ENCODE results near the gene GPR21. TPM values are rescaled to one million over a fixed set of nuclear protein-coding genes. Genes with fewer than 3 reads are reported as not detected.

The GPR21 gene
- total RNA-seq, 1 experiment from 2014 or later = 0.63 TPM

GRCh38 chr9:123059472-123060220 is 26.2 kb downstream of the GPR21 start:
- ChIA-PET POLR2A (no interaction called here), CTCF (no interaction called here)
- no peak for DNase-seq (ENCODE audit: low spot score)
- peaks cover 23% of the 10 kb centered on the region for H3K4me1 Mint-ChIP-seq
- H3K36me3 Mint-ChIP-seq = peaks cover 23% of the 10 kb centered on the region
- H3K4me3 Mint-ChIP-seq = no peak overlapping the region
- TF ChIP-seq TP53 (CRISPR knock-in tag; IDR thresholded peaks at IDR 0.05) (no peak), MXD4 (CRISPR knock-in tag; IDR thresholded peaks at IDR 0.05; ENCODE audit: borderline replicate concordance) (no peak), IRF2 (CRISPR knock-in tag; IDR thresholded peaks at IDR 0.05; ENCODE audit: borderline replicate concordance, low read depth) (no peak), ZSCAN18 (CRISPR knock-in tag; IDR thresholded peaks at IDR 0.05) (no peak), ZBTB21 (CRISPR knock-in tag; IDR thresholded peaks at IDR 0.05; ENCODE audit: borderline replicate concordance) (no peak), ZNF416 (CRISPR knock-in tag; IDR thresholded peaks at IDR 0.05) (no peak)
- TF ChIP-seq, protein P1, sequence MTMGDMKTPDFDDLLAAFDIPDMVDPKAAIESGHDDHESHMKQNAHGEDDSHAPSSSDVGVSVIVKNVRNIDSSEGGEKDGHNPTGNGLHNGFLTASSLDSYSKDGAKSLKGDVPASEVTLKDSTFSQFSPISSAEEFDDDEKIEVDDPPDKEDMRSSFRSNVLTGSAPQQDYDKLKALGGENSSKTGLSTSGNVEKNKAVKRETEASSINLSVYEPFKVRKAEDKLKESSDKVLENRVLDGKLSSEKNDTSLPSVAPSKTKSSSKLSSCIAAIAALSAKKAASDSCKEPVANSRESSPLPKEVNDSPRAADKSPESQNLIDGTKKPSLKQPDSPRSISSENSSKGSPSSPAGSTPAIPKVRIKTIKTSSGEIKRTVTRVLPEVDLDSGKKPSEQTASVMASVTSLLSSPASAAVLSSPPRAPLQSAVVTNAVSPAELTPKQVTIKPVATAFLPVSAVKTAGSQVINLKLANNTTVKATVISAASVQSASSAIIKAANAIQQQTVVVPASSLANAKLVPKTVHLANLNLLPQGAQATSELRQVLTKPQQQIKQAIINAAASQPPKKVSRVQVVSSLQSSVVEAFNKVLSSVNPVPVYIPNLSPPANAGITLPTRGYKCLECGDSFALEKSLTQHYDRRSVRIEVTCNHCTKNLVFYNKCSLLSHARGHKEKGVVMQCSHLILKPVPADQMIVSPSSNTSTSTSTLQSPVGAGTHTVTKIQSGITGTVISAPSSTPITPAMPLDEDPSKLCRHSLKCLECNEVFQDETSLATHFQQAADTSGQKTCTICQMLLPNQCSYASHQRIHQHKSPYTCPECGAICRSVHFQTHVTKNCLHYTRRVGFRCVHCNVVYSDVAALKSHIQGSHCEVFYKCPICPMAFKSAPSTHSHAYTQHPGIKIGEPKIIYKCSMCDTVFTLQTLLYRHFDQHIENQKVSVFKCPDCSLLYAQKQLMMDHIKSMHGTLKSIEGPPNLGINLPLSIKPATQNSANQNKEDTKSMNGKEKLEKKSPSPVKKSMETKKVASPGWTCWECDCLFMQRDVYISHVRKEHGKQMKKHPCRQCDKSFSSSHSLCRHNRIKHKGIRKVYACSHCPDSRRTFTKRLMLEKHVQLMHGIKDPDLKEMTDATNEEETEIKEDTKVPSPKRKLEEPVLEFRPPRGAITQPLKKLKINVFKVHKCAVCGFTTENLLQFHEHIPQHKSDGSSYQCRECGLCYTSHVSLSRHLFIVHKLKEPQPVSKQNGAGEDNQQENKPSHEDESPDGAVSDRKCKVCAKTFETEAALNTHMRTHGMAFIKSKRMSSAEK (CRISPR knock-in tag; IDR thresholded peaks at IDR 0.05; ENCODE audit: borderline replicate concordance) = no peak
- TF ChIP-seq, protein P2, sequence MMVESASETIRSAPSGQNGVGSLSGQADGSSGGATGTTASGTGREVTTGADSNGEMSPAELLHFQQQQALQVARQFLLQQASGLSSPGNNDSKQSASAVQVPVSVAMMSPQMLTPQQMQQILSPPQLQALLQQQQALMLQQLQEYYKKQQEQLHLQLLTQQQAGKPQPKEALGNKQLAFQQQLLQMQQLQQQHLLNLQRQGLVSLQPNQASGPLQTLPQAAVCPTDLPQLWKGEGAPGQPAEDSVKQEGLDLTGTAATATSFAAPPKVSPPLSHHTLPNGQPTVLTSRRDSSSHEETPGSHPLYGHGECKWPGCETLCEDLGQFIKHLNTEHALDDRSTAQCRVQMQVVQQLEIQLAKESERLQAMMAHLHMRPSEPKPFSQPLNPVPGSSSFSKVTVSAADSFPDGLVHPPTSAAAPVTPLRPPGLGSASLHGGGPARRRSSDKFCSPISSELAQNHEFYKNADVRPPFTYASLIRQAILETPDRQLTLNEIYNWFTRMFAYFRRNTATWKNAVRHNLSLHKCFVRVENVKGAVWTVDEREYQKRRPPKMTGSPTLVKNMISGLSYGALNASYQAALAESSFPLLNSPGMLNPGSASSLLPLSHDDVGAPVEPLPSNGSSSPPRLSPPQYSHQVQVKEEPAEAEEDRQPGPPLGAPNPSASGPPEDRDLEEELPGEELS (CRISPR knock-in tag; IDR thresholded peaks at IDR 0.05) = no peak
- TF ChIP-seq, protein P3, sequence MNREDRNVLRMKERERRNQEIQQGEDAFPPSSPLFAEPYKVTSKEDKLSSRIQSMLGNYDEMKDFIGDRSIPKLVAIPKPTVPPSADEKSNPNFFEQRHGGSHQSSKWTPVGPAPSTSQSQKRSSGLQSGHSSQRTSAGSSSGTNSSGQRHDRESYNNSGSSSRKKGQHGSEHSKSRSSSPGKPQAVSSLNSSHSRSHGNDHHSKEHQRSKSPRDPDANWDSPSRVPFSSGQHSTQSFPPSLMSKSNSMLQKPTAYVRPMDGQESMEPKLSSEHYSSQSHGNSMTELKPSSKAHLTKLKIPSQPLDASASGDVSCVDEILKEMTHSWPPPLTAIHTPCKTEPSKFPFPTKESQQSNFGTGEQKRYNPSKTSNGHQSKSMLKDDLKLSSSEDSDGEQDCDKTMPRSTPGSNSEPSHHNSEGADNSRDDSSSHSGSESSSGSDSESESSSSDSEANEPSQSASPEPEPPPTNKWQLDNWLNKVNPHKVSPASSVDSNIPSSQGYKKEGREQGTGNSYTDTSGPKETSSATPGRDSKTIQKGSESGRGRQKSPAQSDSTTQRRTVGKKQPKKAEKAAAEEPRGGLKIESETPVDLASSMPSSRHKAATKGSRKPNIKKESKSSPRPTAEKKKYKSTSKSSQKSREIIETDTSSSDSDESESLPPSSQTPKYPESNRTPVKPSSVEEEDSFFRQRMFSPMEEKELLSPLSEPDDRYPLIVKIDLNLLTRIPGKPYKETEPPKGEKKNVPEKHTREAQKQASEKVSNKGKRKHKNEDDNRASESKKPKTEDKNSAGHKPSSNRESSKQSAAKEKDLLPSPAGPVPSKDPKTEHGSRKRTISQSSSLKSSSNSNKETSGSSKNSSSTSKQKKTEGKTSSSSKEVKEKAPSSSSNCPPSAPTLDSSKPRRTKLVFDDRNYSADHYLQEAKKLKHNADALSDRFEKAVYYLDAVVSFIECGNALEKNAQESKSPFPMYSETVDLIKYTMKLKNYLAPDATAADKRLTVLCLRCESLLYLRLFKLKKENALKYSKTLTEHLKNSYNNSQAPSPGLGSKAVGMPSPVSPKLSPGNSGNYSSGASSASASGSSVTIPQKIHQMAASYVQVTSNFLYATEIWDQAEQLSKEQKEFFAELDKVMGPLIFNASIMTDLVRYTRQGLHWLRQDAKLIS (CRISPR knock-in tag; IDR thresholded peaks at IDR 0.05; ENCODE audit: borderline replicate concordance) = no peak
- no peak overlapping the region for H3K27ac Mint-ChIP-seq
- H3K27me3 Mint-ChIP-seq (ENCODE audit: low read depth) = no peaks in the 10 kb centered on the region
- no peak for ATAC-seq
- peaks cover 9% of the 10 kb centered on the region for H3K9me3 Mint-ChIP-seq

DNA sequence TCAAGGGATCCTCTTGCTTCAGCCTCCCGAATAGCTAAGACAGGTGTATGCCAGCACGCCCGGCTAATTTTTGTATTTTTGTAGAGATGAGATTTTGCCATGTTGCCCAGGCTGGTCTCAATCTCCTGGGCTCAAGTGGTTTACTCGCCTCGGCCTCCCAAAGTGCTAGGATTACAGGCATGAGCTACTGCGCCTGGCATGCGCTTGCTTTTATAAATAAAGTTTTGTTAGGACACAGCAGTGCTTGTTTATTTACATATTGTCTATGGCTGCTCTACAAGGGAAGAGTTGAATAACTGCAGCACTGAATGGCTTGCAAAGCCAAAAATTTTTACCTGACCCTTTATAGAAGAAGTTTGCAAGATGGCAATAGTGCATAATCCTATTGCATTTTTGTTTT is 27.7 kb downstream of the GPR21 start:
- no peak overlapping the region for H3K4me3 Mint-ChIP-seq
- no peak for ATAC-seq
- DNase-seq (ENCODE audit: low spot score) = no peak
- H3K27me3 Mint-ChIP-seq (ENCODE audit: low read depth) = no peaks in the 10 kb centered on the region
- peaks cover 23% of the 10 kb centered on the region for H3K4me1 Mint-ChIP-seq
- H3K27ac Mint-ChIP-seq = no peak overlapping the region
- H3K36me3 Mint-ChIP-seq = peaks cover 23% of the 10 kb centered on the region
- ChIA-PET CTCF (no interaction called here), POLR2A (interaction anchor here (0.6 kb wide), 1 partner anchor 259 kb away, joined by 9 read pairs; no protein-coding TSS in a partner anchor)
- peaks cover 4% of the 10 kb centered on the region for H3K9me3 Mint-ChIP-seq
- TF ChIP-seq GTF2I (CRISPR knock-in tag; conservative IDR thresholded peaks at IDR 0.05) (no peak), USF1 (CRISPR knock-in tag; IDR thresholded peaks at IDR 0.05) (no peak), CREM (CRISPR knock-in tag; IDR thresholded peaks at IDR 0.05) (no peak), SMAD4 (CRISPR knock-in tag; IDR thresholded peaks at IDR 0.05) (no peak)
- TF ChIP-seq, protein P4, sequence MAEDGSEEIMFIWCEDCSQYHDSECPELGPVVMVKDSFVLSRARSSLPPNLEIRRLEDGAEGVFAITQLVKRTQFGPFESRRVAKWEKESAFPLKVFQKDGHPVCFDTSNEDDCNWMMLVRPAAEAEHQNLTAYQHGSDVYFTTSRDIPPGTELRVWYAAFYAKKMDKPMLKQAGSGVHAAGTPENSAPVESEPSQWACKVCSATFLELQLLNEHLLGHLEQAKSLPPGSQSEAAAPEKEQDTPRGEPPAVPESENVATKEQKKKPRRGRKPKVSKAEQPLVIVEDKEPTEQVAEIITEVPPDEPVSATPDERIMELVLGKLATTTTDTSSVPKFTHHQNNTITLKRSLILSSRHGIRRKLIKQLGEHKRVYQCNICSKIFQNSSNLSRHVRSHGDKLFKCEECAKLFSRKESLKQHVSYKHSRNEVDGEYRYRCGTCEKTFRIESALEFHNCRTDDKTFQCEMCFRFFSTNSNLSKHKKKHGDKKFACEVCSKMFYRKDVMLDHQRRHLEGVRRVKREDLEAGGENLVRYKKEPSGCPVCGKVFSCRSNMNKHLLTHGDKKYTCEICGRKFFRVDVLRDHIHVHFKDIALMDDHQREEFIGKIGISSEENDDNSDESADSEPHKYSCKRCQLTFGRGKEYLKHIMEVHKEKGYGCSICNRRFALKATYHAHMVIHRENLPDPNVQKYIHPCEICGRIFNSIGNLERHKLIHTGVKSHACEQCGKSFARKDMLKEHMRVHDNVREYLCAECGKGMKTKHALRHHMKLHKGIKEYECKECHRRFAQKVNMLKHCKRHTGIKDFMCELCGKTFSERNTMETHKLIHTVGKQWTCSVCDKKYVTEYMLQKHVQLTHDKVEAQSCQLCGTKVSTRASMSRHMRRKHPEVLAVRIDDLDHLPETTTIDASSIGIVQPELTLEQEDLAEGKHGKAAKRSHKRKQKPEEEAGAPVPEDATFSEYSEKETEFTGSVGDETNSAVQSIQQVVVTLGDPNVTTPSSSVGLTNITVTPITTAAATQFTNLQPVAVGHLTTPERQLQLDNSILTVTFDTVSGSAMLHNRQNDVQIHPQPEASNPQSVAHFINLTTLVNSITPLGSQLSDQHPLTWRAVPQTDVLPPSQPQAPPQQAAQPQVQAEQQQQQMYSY (CRISPR knock-in tag; IDR thresholded peaks at IDR 0.05) = no peak
- TF ChIP-seq, protein P5, sequence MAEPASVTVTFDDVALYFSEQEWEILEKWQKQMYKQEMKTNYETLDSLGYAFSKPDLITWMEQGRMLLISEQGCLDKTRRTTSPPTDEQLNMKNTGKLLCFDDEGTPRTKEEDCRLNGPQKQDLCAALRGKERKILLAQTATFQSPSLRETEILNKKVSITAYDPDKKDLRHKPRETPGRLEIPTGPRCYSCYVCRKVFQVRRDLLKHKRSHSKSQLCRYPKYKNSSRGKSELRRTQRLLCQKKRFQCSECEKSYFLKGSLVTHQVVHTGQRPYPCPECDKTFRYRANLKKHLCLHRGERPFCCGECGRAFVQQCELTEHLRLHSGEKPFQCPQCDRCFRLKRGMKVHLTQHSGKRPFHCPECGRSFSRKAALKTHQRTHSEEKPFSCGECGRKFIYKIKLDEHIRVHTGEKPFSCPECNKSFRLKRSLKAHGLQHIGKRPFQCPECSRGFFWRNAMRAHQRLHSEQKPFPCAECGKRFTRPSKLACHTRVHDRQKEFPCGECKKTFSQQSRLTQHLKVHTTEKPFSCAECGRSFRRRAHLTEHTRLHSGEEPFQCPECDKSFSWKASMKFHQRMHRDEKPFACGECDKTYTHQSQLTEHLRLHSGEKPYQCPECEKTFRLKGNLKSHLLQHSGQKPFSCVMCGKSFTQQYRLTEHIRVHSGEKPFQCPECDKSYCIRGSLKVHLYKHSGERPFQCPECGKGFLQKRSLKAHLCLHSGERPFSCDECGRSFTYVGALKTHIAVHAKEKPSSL (CRISPR knock-in tag; conservative IDR thresholded peaks at IDR 0.05) = no peak

Measured in WTC11 (cell line).